HEK293T (cell line): ENCODE data around the gene CYP2A6.

ENCODE experiments used
- FOXA1 ChIP-seq: fragments of 450-650 bp; IDR thresholded peaks from 2 replicates; pipeline ENCODE4 v1.6.1; 2016; ENCODE audit warnings: mild to moderate bottlenecking
- SP1 ChIP-seq: fragments of 450-650 bp; IDR thresholded peaks from 2 replicates; pipeline ENCODE4 v1.6.1; 2017
- ZNF384 ChIP-seq: fragments of 450-650 bp; IDR thresholded peaks from 2 replicates; pipeline ENCODE4 v1.6.1; 2016

- TF ChIP-seq ZNF384 = no peak
- TF ChIP-seq FOXA1 = no peak
- no peak for TF ChIP-seq SP1
Measured at GRCh38 chr19:40805258-40805868, 44.9 kb downstream of the CYP2A6 start.
